ENCODE results near the gene RBFOX1. TPM values are rescaled to one million over a fixed set of nuclear protein-coding genes. Genes with fewer than 3 reads are reported as not detected.

Gene RBFOX1
- total and polyA plus RNA-seq, 10 of the 15 experiments (the other 5 are each of a cell fraction or from before 2014, with no cell fraction given) = 0.87 TPM; not detected in 9

DNA sequence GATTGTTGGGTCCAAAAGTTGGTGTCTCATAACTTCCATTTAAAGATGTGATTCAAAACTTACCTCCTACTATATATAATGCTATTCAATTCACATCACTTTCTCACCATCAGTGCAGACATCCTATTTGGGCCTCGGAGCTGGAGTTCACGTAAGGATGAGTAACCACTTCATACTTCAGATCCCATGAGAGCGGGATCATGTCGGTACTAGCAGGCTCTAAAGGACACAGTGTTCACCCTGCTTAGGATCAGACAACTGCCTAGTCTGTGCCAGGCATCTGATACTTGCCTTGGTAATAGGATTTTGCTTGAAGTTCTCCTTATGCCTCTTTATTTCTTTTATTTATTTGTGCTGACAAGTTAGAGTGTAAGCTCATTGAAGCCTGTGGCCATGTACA is 39.5 kb downstream of the RBFOX1 start:
- POLR2A ChIA-PET = no interaction called here
- H3K4me2 ChIP-seq (ENCODE audit: control insufficient read depth, insufficient read depth) = no peak overlapping the region
- no peaks in the 10 kb centered on the region for H3K36me3 ChIP-seq (ENCODE audit: control insufficient read depth in 2 of 2, insufficient read depth in 2 of 2, low read length in 1 of 2)
- 24% methylated on average over 4 of the region's 4 CpGs for WGBS (ENCODE audit: insufficient coverage, insufficient replicate concordance, low lambda C conversion rate, missing lambda C conversion rate)
- FAIRE-seq (no peak), ATAC-seq (no peak), DNase-seq (ENCODE audit: low read depth, low spot score) (no peak)
- no peak overlapping the region for H2AFZ ChIP-seq (ENCODE audit: control insufficient read depth, low read depth, low read length)
- no peaks in the 10 kb centered on the region for H3K27me3 ChIP-seq (replicated peaks in 1 of 2; ENCODE audit: control insufficient read depth in 2 of 2, insufficient read depth in 2 of 2, low read length in 1 of 2)
- no TSS peak for BruUV-seq (replicated peaks)
- no peaks in the 10 kb centered on the region for H3K79me2 ChIP-seq (ENCODE audit: control insufficient read depth, insufficient read depth, low read length)
- TF ChIP-seq MLLT1 (IDR thresholded peaks at IDR 0.05) (no peak), PAX5 (IDR thresholded peaks at IDR 0.05; ENCODE audit: borderline replicate concordance, low read depth, low read length) (no peak), NR2C1 (IDR thresholded peaks at IDR 0.05) (no peak), ZBTB33 (IDR thresholded peaks at IDR 0.05) (no peak), MAX (IDR thresholded peaks at IDR 0.05; ENCODE audit: low read depth, low read length) (no peak), TAF1 (IDR thresholded peaks at IDR 0.05; ENCODE audit: borderline replicate concordance, low read depth, low read length) (no peak), FOS (IDR thresholded peaks at IDR 0.05; ENCODE audit: borderline replicate concordance, extremely low read depth, insufficient read length) (no peak), CHD4 (IDR thresholded peaks at IDR 0.05) (no peak), ZNF274 (IDR thresholded peaks at IDR 0.05; ENCODE audit: insufficient read depth, insufficient read length) (no peak), NFIC (IDR thresholded peaks at IDR 0.05; ENCODE audit: low read depth, low read length) (no peak), CBX3 (IDR thresholded peaks at IDR 0.05; ENCODE audit: borderline replicate concordance, low read depth) (no peak)
- RAD21 ChIA-PET (ENCODE audit: unreplicated experiment) = no interaction called here
- in situ Hi-C loops (cut with MboI) (no loop called here), intact Hi-C loops (cut with micrococcal nuclease; ENCODE audit: unreplicated experiment) (no loop called here)
- no peaks in the 10 kb centered on the region for H3K4me1 ChIP-seq (ENCODE audit: control insufficient read depth, insufficient read depth, low read length)
- no peak overlapping the region for H3K4me3 ChIP-seq
- H4K20me1 ChIP-seq (ENCODE audit: control insufficient read depth, insufficient read depth) = no peaks in the 10 kb centered on the region
- H3K9ac ChIP-seq (ENCODE audit: control insufficient read depth, insufficient read depth, low read length) = no peak overlapping the region
- SMC1A ChIA-PET (ENCODE audit: uncharacterized antibody, unreplicated experiment) = no interaction called here
- H3K27ac ChIP-seq (ENCODE audit: control insufficient read depth, insufficient read depth) = no peak overlapping the region
- no peaks in the 10 kb centered on the region for H3K9me3 ChIP-seq (replicated peaks; ENCODE audit: control insufficient read depth, insufficient read depth, low read length)
- CTCF ChIA-PET = no interaction called here

Data from GM12878 (cell line).